ENCODE measurements around the gene PRSS33. TPM values are rescaled to one million over a fixed set of nuclear protein-coding genes. Genes with fewer than 3 reads are reported as not detected.

PRSS33 gene
- total RNA-seq, 2 donors from 2014 or later, result not detected

GRCh38 chr16:2786826-2787151, 571 bp downstream of the PRSS33 start:
- Mint-ChIP-seq H3K36me3 (no peaks in the 10 kb centered on the region), H3K27ac (no peak overlapping the region), H3K9me3 (no peaks in the 10 kb centered on the region)
- no peak for ATAC-seq
- no peak for DNase-seq (ENCODE audit: low spot score in 2 of 2)

- DNase-seq (ENCODE audit: low spot score in 2 of 2) (no peak), ATAC-seq (no peak)
- Mint-ChIP-seq H3K27ac (no peak overlapping the region), H3K36me3 (no peaks in the 10 kb centered on the region), H3K9me3 (no peaks in the 10 kb centered on the region)
Observed at GRCh38 chr16:2786061-2786825, 1.1 kb downstream of the PRSS33 start.

- Mint-ChIP-seq H3K36me3 (no peaks in the 10 kb centered on the region), H3K9me3 (no peaks in the 10 kb centered on the region), H3K27ac (peak overlapping the region; percentile 72 to 79)
- DNase-seq (ENCODE audit: low spot score in 2 of 2) (peak in 1 of 2 donors; percentile 45), ATAC-seq (peak; percentile 70 to 75)
Observed at GRCh38 chr16:2785101-2785991, 2.0 kb downstream of the PRSS33 start.

- Mint-ChIP-seq H3K27ac (peak overlapping the region; percentile 72 to 79), H3K9me3 (no peaks in the 10 kb centered on the region), H3K36me3 (no peaks in the 10 kb centered on the region)
- DNase-seq (ENCODE audit: low spot score in 2 of 2), result peak in 1 of 2 donors; percentile 56
- ATAC-seq, result no peak
Observed at GRCh38 chr16:2784358-2785100, 2.8 kb downstream of the PRSS33 start.

GRCh38 chr16:2783581-2784357, 3.6 kb downstream of the PRSS33 start:
- no peaks in the 10 kb centered on the region for H3K9me3 Mint-ChIP-seq
- DNase-seq (ENCODE audit: low spot score in 2 of 2) (peak in 1 of 2 donors; percentile 23), ATAC-seq (no peak)
- H3K27ac Mint-ChIP-seq, result no peak overlapping the region
- H3K36me3 Mint-ChIP-seq, result no peaks in the 10 kb centered on the region

GRCh38 chr16:2782583-2783351, 4.6 kb downstream of the PRSS33 start:
- Mint-ChIP-seq H3K36me3 (peaks cover 10% of the 10 kb centered on the region in 2 donors), H3K9me3 (no peaks in the 10 kb centered on the region), H3K27ac (peak overlapping the region in 1 of 2 donors; percentile 9)
- DNase-seq (ENCODE audit: low spot score in 2 of 2), result no peak
- ATAC-seq, result no peak

GRCh38 chr16:2779978-2780898, 7.1 kb downstream of the PRSS33 start:
- no peak for ATAC-seq
- Mint-ChIP-seq H3K9me3 (no peaks in the 10 kb centered on the region), H3K36me3 (peaks cover 15 to 21% of the 10 kb centered on the region in 2 donors), H3K27ac (peak overlapping the region; percentile 65 to 97)
- no peak for DNase-seq (ENCODE audit: low spot score in 2 of 2)

- H3K9me3 Mint-ChIP-seq, result no peaks in the 10 kb centered on the region
- peak overlapping the region in 1 of 2 donors; percentile 97 for H3K27ac Mint-ChIP-seq
- peaks cover 15 to 21% of the 10 kb centered on the region in 2 donors for H3K36me3 Mint-ChIP-seq
Observed at GRCh38 chr16:2779151-2779920, 8.0 kb downstream of the PRSS33 start.

GRCh38 chr16:2778630-2778958, 8.8 kb downstream of the PRSS33 start:
- no peak for DNase-seq (ENCODE audit: low spot score in 2 of 2)
- H3K36me3 Mint-ChIP-seq, result peaks cover 15 to 21% of the 10 kb centered on the region in 2 donors
- no peaks in the 10 kb centered on the region for H3K9me3 Mint-ChIP-seq
- no peak for ATAC-seq
- H3K27ac Mint-ChIP-seq, result peak overlapping the region; percentile 96 to 97

More at GRCh38 chr16:2779151-2779920, 8.0 kb downstream of the PRSS33 start:
- no peak for ATAC-seq
- DNase-seq (ENCODE audit: low spot score in 2 of 2), result no peak

GRCh38 chr16:2777903-2778629, 9.3 kb downstream of the PRSS33 start:
- peaks cover 15 to 21% of the 10 kb centered on the region in 2 donors for H3K36me3 Mint-ChIP-seq
- ATAC-seq, result peak in 1 of 2 donors; percentile 35
- DNase-seq (ENCODE audit: low spot score in 2 of 2), result no peak
- no peaks in the 10 kb centered on the region for H3K9me3 Mint-ChIP-seq
- peak overlapping the region; percentile 96 to 97 for H3K27ac Mint-ChIP-seq

GRCh38 chr16:2777231-2777902, 10.0 kb downstream of the PRSS33 start, which contains the start of gene ELOB:
Gene ELOB (minus strand): TSS chr16:2777280. CDS start chr16:2777239, 41 bp downstream.
- ATAC-seq, result peak; percentile 89 to 91
- Mint-ChIP-seq H3K27ac (peak within 1 kb of the TSS; percentile 97), H3K9me3 (no peaks in the 10 kb centered on the region), H3K36me3 (peaks cover 15 to 21% of the 10 kb centered on the region in 2 donors)
- peak; percentile 88 to 92 for DNase-seq (ENCODE audit: low spot score in 2 of 2)

GRCh38 chr16:2776500-2777139, 10.7 kb downstream of the PRSS33 start:
- ATAC-seq (peak; percentile 32 to 42), DNase-seq (ENCODE audit: low spot score in 2 of 2) (peak; percentile 41 to 76)
- Mint-ChIP-seq H3K36me3 (peaks cover 15 to 21% of the 10 kb centered on the region in 2 donors), H3K9me3 (no peaks in the 10 kb centered on the region), H3K27ac (peak overlapping the region; percentile 97)
